Left renal pelvis (tissue), 4 donors: Measurements from ENCODE around the gene ARHGDIG. TPM values are rescaled to one million over a fixed set of nuclear protein-coding genes. Genes with fewer than 3 reads are reported as not detected.
"Not testable (repeated sequence)": the region's sequence is repeated elsewhere in the genome, so short reads cannot be mapped to it uniquely, and the experiment has no call there.

Experiments used
- DNase-seq, 4 donors: peaks; one replicate each; pipeline ENCODE4 v3.0.0-alpha.2; 2013; ENCODE audit warnings: low read depth in 4 of 4, low spot score in 3 of 4
- polyA plus RNA-seq, 4 donors: library from polyadenylated mRNA; unstranded; fragments of 120-200 nt; gene quantifications; one replicate each; pipeline ENCODE4 v1.2.1, GENCODE V29; 2013; ENCODE audit not compliant: insufficient read length in 4 of 4

The ARHGDIG gene
- polyA plus RNA-seq, 4 donors, result 1.2 to 4.6 (median 2.8) TPM

DNA sequence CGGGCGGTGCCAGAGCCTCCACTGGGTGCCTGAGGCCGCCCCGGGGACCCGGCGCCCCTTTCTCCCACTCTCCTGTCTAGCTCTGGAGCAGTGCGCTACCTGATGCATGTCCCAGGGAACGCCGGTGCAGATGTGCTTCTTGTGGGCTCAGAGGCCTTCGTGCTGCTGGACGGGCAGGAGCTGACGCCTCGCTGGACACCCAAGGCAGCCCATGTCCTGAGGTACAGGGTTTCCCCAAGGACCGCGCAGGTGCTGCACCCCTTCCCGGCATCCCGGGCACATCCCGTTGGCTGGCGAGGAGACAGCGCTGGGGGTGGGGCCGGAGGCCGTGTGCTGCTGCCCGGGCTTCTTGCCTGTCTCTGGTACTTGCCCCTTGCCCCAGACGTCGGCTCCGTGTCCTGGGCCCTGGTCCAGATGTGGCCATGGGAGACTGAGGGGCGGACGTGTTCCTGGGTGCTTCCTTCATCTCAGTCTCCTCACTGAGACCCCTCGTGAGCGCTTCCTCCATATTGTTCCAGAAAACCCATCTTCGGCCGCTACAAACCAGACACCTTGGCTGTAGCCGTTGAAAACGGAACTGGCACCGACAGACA lies 17.1 kb upstream of the ARHGDIG start:
- DNase-seq, result no peak

DNA sequence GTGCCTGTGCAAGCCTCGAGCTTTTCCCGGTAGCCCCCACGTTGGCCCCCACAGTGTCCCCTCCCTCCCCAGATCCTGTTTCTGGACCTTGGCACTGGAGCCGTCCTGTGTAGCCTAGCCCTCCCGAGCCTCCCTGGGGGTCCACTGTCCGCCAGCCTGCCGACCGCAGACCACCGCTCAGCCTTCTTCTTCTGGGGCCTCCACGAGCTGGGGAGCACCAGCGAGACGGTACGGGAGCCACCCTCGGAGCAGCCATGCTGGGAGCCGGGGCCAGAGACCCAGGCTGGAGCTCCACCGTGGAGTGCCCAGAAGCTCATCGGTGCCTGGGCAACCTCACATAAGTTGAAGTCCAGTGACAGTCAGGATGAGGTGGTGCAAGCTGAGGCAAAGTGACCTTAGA lies 16.4 kb upstream of the ARHGDIG start:
- no peak for DNase-seq

- no peak for DNase-seq
Observed at GRCh38 chr16:264440-264951, 15.9 kb upstream of the ARHGDIG start.

GRCh38 chr16:265002-265529 lies 15.3 kb upstream of the ARHGDIG start:
- no peak for DNase-seq

DNA sequence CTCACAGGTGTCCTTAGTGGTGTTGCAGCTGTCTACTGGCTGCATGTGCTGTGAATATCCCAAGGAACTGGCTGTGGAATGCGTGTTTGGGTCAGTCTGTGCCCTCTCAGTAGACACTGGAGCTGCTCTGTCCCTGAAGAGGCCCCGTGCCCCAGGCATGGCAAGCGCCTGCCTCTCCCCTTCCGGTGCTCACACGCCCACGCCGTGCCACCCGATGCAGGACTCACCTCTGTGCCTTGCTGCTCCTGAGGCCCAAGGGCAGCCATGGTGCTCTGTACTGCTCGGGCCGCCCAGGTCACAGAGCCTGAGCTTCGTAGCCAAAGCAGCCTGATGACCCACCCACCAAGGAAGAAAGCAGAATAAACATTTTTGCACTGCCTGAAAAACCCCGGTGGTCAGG lies 14.7 kb upstream of the ARHGDIG start:
- no peak for DNase-seq

- no peak for DNase-seq
Observed at GRCh38 chr16:266258-267164, 13.9 kb upstream of the ARHGDIG start.

GRCh38 chr16:267562-267961 lies 12.8 kb upstream of the ARHGDIG start:
- not testable (repeated sequence) for DNase-seq

DNA sequence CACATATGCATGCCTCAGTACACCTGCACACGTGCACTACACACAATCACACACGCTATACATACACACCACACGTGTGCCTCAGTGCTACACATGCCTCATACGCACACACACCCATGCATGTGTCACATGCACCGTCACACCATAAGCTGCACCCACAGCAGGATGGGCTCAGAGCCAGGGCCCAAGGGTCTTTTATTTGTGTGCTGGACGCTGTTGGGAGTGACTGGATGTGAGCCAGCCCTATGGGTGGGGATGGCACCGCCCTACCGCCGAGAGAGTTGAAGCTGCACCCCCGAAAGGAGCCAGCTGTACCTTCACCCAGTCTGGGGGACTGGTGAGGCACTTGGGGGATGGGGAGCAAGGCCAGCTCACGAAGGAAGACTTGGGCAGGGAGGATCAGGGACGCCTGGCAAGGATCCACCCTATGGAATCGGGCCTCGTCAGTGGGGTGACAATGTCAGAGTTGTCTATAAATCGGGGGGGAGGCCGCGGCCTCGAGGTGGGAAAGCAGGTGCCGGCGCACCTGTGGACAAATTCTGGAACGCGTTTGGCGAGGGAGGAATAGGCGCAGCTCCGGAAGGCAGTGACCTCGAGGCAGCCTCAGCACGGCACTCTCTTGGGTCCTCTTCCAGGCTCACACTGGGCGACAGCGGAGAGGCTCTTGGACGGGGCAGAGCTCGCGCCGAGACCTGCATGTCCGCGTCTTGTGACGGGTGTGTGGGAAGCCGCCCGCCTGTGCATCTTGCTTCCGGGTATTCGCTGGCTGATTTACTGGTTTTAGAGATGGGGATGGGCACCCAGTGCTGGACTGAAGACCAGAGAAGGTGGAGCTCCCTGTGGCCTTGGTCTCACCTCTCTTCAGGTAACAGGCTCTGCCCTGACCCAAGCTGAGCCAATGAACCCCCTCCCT lies 12.0 kb upstream of the ARHGDIG start:
- no peak for DNase-seq

GRCh38 chr16:269061-269796 lies 11.2 kb upstream of the ARHGDIG start:
- no peak for DNase-seq

GRCh38 chr16:270381-271255 lies 9.8 kb upstream of the ARHGDIG start:
- DNase-seq, result no peak

GRCh38 chr16:272633-273546 lies 7.5 kb upstream of the ARHGDIG start:
- DNase-seq, result no peak

- DNase-seq, result no peak
Observed at GRCh38 chr16:273547-274421, 6.6 kb upstream of the ARHGDIG start.

DNA sequence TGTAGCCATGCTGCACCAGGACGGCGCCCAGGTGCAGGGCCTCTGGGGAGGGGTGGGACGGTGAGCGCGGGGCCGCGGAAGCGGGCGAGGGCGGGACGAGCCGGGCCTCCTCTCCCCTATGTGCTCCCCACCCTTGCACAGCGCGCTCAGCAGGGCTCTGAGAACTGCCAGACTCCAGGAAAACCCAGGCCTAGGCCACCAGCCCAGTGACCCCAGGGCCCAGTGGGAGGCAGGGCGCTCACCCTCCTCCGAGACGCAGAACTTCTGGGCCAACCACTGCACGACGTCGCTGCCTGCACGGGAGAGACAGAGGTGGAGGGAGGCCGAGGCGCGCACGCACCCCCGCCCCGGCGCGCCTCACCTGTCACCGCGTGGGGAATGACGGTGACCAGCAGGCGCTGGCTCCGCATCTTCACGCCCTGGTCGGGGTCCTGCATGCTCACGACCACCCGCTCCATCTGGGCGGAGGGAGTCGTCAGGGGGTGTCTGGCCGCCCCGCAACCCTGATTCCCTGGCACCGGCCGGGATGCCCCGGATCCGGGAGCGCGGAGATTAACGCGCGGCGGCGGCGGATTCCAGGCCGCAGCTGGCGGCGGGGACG lies 5.2 kb upstream of the ARHGDIG start:
- DNase-seq, result no peak

GRCh38 chr16:275786-276232 lies 4.6 kb upstream of the ARHGDIG start, which contains the start of gene RGS11:
TSS of gene RGS11 (minus strand) at chr16:275944. CDS start at chr16:275911, 33 bp downstream.
- no peak for DNase-seq

GRCh38 chr16:276426-277077 lies 3.8 kb upstream of the ARHGDIG start:
- DNase-seq, result no peak

DNA sequence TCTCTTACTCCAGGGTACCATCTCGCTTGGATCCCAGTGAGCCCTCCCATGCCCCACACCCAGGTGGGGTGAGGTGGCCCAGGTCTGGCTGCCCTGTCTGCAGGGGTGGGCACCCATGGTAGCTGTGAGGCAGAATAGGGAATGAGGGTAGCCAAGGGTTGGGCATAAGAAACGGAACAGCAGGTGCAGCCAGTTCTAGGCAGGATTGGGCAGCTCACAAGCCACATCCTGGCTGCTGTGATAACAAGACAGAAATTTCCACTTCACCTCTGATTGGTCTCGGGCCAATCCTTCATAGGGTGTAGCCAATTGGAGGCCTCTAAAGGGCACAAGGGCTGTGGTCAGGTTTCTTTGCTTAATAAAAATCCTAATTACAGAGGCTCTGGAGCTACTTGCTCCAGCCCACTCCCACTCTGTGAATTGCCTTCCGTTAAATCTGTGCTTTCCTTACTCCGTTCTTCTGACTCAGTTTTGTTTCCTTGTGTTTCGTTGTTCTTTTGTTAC lies 1.5 kb upstream of the ARHGDIG start:
- no peak for DNase-seq
